SK-N-SH (cell line): Measurements from ENCODE around the gene FGGY. TPM values are rescaled to one million over a fixed set of nuclear protein-coding genes. Genes with fewer than 3 reads are reported as not detected.

Experiments
- CTCF ChIA-PET: fragments of 300-600, 350-600 bp; formaldehyde crosslinking; extraction: SDS; loops from one replicate; lab custom pipeline; 2021; lab: Yijun Ruan, JAX
- POLR2A ChIA-PET: fragments of 350-600 bp; sonication (Branson Sonifier 250); formaldehyde crosslinking; extraction: SDS; loops from one replicate; lab custom pipeline; 2020; ENCODE audit warnings: antibody characterized with exemption, inconsistent platforms; lab: Yijun Ruan, JAX
- DNase-seq: peaks from one replicate; pipeline ENCODE4 v3.0.0; 2012
- H2AFZ ChIP-seq: fragments of 200-600 bp; sonication (generic); 2 replicates; pipeline ENCODE4 v1.8.1; 2016; ENCODE audit warnings: antibody characterized with exemption, mild to moderate bottlenecking, low read depth
- H3F3A ChIP-seq: fragments of 200-600 bp; sonication (generic); replicated peaks from 2 replicates; pipeline ENCODE3; 2016; ENCODE audit warnings: antibody characterized with exemption, mild to moderate bottlenecking; ENCODE audit not compliant: insufficient read depth
- H3K27ac ChIP-seq, 2 experiments: fragments of 200-500 bp in 1 of 2; fragments of 200-600 bp in 1 of 2; sonication (Bioruptor generic) in 1 of 2; sonication (generic), shearing (Covaris generic) in 1 of 2; 2 replicates each; pipeline versions ENCODE4 v1.5.1 to v1.6.1; 2014 to 2016; ENCODE audit warnings: low read depth in 2 of 2, inconsistent platforms in 1 of 2, low read length in 1 of 2, mild to moderate bottlenecking in 1 of 2, mixed read lengths in 1 of 2
- H3K27me3 ChIP-seq: fragments of 200-600 bp; sonication (generic), shearing (Covaris generic); 2 replicates; pipeline ENCODE4 v1.6.1; 2016; ENCODE audit warnings: mixed run types; ENCODE audit not compliant: insufficient read depth
- H3K36me3 ChIP-seq, 2 experiments: fragments of 200-500 bp in 1 of 2; fragments of 200-600 bp in 1 of 2; sonication (Bioruptor generic) in 1 of 2; sonication (generic) in 1 of 2; replicated peaks in 1 of 2; 2 replicates each; pipeline versions ENCODE3 to v1.5.1; 2014 to 2016; ENCODE audit warnings: low read length in 1 of 2, mild to moderate bottlenecking in 1 of 2; ENCODE audit not compliant: insufficient read depth in 2 of 2, control insufficient read depth in 1 of 2
- H3K4me1 ChIP-seq, 2 experiments: fragments of 200-500 bp in 1 of 2; fragments of 200-600 bp in 1 of 2; sonication (Bioruptor generic) in 1 of 2; sonication (generic), shearing (Covaris generic) in 1 of 2; 2 replicates each; pipeline versions ENCODE4 v1.5.1 to v1.6.1; 2014 to 2016; ENCODE audit warnings: low read depth in 1 of 2, low read length in 1 of 2, mixed run types in 1 of 2; ENCODE audit not compliant: insufficient read depth in 2 of 2, control insufficient read depth in 1 of 2
- H3K4me2 ChIP-seq: fragments of 200-600 bp; sonication (generic), shearing (Covaris generic); 2 replicates; pipeline ENCODE4 v1.6.1; 2017; ENCODE audit warnings: mixed run types
- H3K4me3 ChIP-seq, 2 experiments: fragments of 200-500 bp in 1 of 2; fragments of 200-600 bp in 1 of 2; sonication (Bioruptor generic) in 1 of 2; sonication (generic), shearing (Covaris generic) in 1 of 2; 2 replicates each; pipeline versions ENCODE4 v1.5.1 to v1.8.1; 2014 to 2016; ENCODE audit warnings: low read depth in 2 of 2, inconsistent platforms in 1 of 2, low read length in 1 of 2, mild to moderate bottlenecking in 1 of 2, mixed read lengths in 1 of 2, moderate library complexity in 1 of 2
- H3K79me2 ChIP-seq: fragments of 200-600 bp; sonication (generic); 2 replicates; pipeline ENCODE4 v1.8.1; 2017; ENCODE audit warnings: mild to moderate bottlenecking; ENCODE audit not compliant: insufficient read depth
- H3K9ac ChIP-seq: fragments of 200-600 bp; sonication (generic); 2 replicates; pipeline ENCODE4 v1.6.1; 2017; ENCODE audit warnings: mixed run types
- H3K9me2 ChIP-seq: fragments of 200-600 bp; sonication (generic); 2 replicates; pipeline ENCODE4 v1.6.1; 2017; ENCODE audit warnings: mixed run types
- H3K9me3 ChIP-seq: fragments of 200-600 bp; sonication (generic); 2 replicates; pipeline ENCODE4 v1.6.1; 2017; ENCODE audit warnings: mixed run types, mild to moderate bottlenecking, moderate library complexity
- H4K20me1 ChIP-seq: fragments of 200-600 bp; sonication (generic); 2 replicates; pipeline ENCODE4 v1.6.1; 2017; ENCODE audit warnings: mild to moderate bottlenecking, mixed run types; ENCODE audit not compliant: insufficient read depth
- EP300 ChIP-seq, 2 experiments: IDR thresholded peaks; 2 replicates each; pipeline versions ENCODE4 v1.4.0 to v1.6.1; 2012; ENCODE audit warnings: borderline replicate concordance in 1 of 2, low read depth in 1 of 2, low read length in 1 of 2
- EZH2phosphoT487 ChIP-seq: fragments of 200-600 bp; sonication (generic); IDR thresholded peaks from 2 replicates; pipeline ENCODE4 v1.6.1; 2017; ENCODE audit warnings: low read depth, mixed run types, mild to moderate bottlenecking, antibody characterized with exemption, moderate library complexity, borderline replicate concordance
- FOXJ3 ChIP-seq: sonication (generic); formaldehyde crosslinking; IDR thresholded peaks from 2 replicates; pipeline ENCODE4 v1.5.1; 2020; ENCODE audit warnings: mild to moderate bottlenecking, missing genetic modification reagents
- FOXM1 ChIP-seq: IDR thresholded peaks from 2 replicates; pipeline ENCODE4 v1.4.0; 2012; ENCODE audit warnings: low read depth, mild to moderate bottlenecking
- JUND ChIP-seq: IDR thresholded peaks from 2 replicates; pipeline ENCODE4 v1.4.0; 2012
- MEF2A ChIP-seq: IDR thresholded peaks from 2 replicates; pipeline ENCODE4 v1.4.0; 2012; ENCODE audit warnings: low read depth, borderline replicate concordance
- MXI1 ChIP-seq: IDR thresholded peaks from 2 replicates; pipeline ENCODE4 v1.6.1; 2012; ENCODE audit warnings: mild to moderate bottlenecking, low read depth, low read length, improper control_type of control experiment
- NFIC ChIP-seq: IDR thresholded peaks from 2 replicates; pipeline ENCODE4 v1.4.0; 2012; ENCODE audit warnings: borderline replicate concordance
- RCOR1 ChIP-seq: fragments of 150-350 bp; IDR thresholded peaks from 2 replicates; pipeline ENCODE4 v1.6.1; 2017; ENCODE audit warnings: antibody characterized with exemption, low read length
- TAF1 ChIP-seq: IDR thresholded peaks from 2 replicates; pipeline ENCODE4 v1.6.1; 2012; ENCODE audit warnings: low read depth, mild to moderate bottlenecking, low read length, moderate library complexity, borderline replicate concordance
- TCF12 ChIP-seq: IDR thresholded peaks from 2 replicates; pipeline ENCODE4 v1.4.0; 2012
- TEAD4 ChIP-seq: IDR thresholded peaks from 2 replicates; pipeline ENCODE4 v1.4.0; 2012; ENCODE audit warnings: mild to moderate bottlenecking, borderline replicate concordance; ENCODE audit not compliant: insufficient read depth
- YY1 ChIP-seq: IDR thresholded peaks from 2 replicates; pipeline ENCODE4 v1.4.0; 2012; ENCODE audit warnings: low read depth, mild to moderate bottlenecking
- WGBS: methylation state at CpG from one replicate; pipeline ENCODE4 v1.1.6; 2017; ENCODE audit warnings: low lambda C conversion rate; 5-methylcytosine and 5-hydroxymethylcytosine counted together
- polyA plus RNA-seq, 3 experiments: library from polyadenylated mRNA; depleted of rRNA; stranded (reverse); fragments of >200 nt; gene quantifications; 2 replicates each; pipeline ENCODE4 v1.2.3, GENCODE V29; 2012
- TF ChIP-seq, protein P1 (sequence below): IDR thresholded peaks from 2 replicates; pipeline ENCODE4 v1.4.0; 2012; ENCODE audit warnings: low read depth, borderline replicate concordance

FGGY gene
- polyA plus RNA-seq, 1 of the 3 experiments (the other 2 are of a cell fraction): 10.3 TPM

DNA sequence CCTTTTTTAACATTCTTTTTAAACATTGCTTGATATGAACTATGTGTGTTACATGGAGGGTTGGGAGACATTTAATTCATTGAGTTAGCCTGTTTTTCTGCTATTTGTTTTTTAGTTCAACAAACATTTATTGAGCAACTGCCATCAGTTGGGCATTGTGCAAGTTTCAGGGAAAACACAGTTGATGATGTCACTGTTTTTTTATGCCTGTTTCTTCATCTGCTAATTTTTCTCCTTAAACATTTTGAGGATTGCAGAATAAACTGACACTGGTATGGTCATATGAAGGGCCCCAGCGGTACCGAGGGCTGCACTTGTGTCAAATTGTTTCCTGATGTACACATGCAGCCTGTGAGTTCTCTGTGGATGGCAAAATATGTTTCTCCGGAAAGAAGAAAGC is 253.0 kb downstream of the FGGY start (continued):
- TF ChIP-seq EZH2phosphoT487: no peak

DNA sequence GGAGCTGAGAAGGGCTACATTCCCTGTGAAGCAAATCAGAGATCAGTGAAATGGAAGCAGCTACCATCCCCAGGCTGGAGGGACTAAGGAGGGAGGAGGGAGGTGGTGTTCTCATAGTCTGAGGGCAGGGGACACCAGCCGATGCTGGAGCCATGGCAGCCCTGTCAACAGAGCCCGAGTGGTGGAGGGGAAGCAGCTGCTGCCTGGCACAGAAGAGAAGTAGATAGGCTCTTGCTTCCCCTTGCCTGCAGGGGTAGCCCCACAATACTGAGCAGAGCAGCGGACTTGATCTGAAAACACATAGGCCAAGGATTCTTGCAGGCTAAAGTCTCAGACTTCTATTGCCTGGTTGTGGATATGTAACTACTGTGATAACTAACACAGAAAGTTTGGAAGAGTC is 255.1 kb downstream of the FGGY start:
- no peaks in the 10 kb centered on the region for H3K36me3 ChIP-seq
- no peak for DNase-seq
- H3K9me2 ChIP-seq: no peaks in the 10 kb centered on the region
- H3F3A ChIP-seq: no peaks in the 10 kb centered on the region
- ChIA-PET POLR2A (no interaction called here), CTCF (no interaction called here)
- TF ChIP-seq TEAD4 (no peak), EP300 (IDR thresholded peaks at IDR 0.05; ENCODE audit: borderline replicate concordance in 1 of 2, low read depth in 1 of 2, low read length in 1 of 2) (no peak), NFIC (no peak), YY1 (no peak), MEF2A (no peak), TAF1 (no peak), FOXJ3 (no peak), JUND (no peak), RCOR1 (no peak), MXI1 (no peak), TCF12 (no peak), FOXM1 (no peak)
- TF ChIP-seq, protein P1, sequence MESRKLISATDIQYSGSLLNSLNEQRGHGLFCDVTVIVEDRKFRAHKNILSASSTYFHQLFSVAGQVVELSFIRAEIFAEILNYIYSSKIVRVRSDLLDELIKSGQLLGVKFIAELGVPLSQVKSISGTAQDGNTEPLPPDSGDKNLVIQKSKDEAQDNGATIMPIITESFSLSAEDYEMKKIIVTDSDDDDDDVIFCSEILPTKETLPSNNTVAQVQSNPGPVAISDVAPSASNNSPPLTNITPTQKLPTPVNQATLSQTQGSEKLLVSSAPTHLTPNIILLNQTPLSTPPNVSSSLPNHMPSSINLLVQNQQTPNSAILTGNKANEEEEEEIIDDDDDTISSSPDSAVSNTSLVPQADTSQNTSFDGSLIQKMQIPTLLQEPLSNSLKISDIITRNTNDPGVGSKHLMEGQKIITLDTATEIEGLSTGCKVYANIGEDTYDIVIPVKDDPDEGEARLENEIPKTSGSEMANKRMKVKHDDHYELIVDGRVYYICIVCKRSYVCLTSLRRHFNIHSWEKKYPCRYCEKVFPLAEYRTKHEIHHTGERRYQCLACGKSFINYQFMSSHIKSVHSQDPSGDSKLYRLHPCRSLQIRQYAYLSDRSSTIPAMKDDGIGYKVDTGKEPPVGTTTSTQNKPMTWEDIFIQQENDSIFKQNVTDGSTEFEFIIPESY: no peak
- H3K79me2 ChIP-seq: no peaks in the 10 kb centered on the region
- H3K4me1 ChIP-seq: peaks cover 0 to 5% of the 10 kb centered on the region in 2 experiments; a peak in 1 of 4 replicates
- no peaks in the 10 kb centered on the region for H3K27me3 ChIP-seq
- H3K9me3 ChIP-seq: no peaks in the 10 kb centered on the region
- H3K4me3 ChIP-seq: no peak overlapping the region
- H4K20me1 ChIP-seq: no peaks in the 10 kb centered on the region
- H3K27ac ChIP-seq: no peak overlapping the region
- no peak overlapping the region for H2AFZ ChIP-seq
- WGBS: 100% methylated on average over 1 of the region's 3 CpGs
- H3K4me2 ChIP-seq: no peak overlapping the region
- H3K9ac ChIP-seq: no peak overlapping the region

DNA sequence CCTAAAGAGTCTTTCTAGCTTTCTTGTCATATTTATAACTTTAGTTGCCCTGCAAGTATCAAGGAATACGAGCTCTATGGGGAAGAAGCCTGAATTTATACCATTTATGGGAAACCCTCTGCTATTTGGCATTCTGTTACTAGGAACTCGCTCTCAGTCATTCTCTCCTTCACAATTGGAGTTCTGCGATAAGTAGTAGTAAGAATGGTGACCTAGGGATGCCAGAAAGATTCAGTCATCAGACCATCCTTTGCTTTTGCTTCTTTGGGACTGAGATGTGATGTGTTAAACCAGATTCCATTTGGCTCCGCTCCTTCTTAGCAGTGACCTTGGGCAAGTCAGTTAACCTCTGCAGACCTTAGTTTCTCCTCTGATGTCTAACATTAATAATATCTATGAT is 256.5 kb downstream of the FGGY start:
- no peaks in the 10 kb centered on the region for H3K9me2 ChIP-seq
- H3K79me2 ChIP-seq: no peaks in the 10 kb centered on the region
- TF ChIP-seq TAF1: no peak
- CTCF ChIA-PET: no interaction called here
- no peak overlapping the region for H3K4me2 ChIP-seq
- H2AFZ ChIP-seq: no peak overlapping the region
- H3K9me3 ChIP-seq: no peaks in the 10 kb centered on the region
- H4K20me1 ChIP-seq: no peaks in the 10 kb centered on the region
- H3K36me3 ChIP-seq: no peaks in the 10 kb centered on the region
- no peak overlapping the region for H3K9ac ChIP-seq
- H3K4me3 ChIP-seq: no peak overlapping the region
- no peak overlapping the region for H3K27ac ChIP-seq
- POLR2A ChIA-PET: no interaction called here
- H3K4me1 ChIP-seq: peaks cover 0 to 5% of the 10 kb centered on the region in 2 experiments; a peak in 1 of 4 replicates
- no peaks in the 10 kb centered on the region for H3K27me3 ChIP-seq
- DNase-seq: no peak
- no peaks in the 10 kb centered on the region for H3F3A ChIP-seq
- 96% methylated on average over 4 of the region's 4 CpGs for WGBS
